Activated T-cell treated with anti-CD3 and anti-CD28 coated beads, Interleukin-2, amount 50 U/mL, for 48 hours (primary cell): ENCODE measurements around the gene PRKAR2B.

ENCODE experiments used
- DNase-seq, 2 experiments: peaks; one replicate each; pipeline ENCODE4 v3.0.0-alpha.2; 2020

The PRKAR2B gene

GRCh38 chr7:107044347-107045194 is at the start of gene PRKAR2B:
PRKAR2B (plus strand) TSS chr7:107044705; CDS start chr7:107044908, 203 bp downstream.
- DNase-seq: peak; percentile 65 to 77

GRCh38 chr7:106994833-106995232 is 49.7 kb upstream of the PRKAR2B start:
- DNase-seq: no peak

- DNase-seq: no peak
These were observed 46.8 kb upstream of the PRKAR2B start for GRCh38 chr7:106997487-106998271.

- DNase-seq: no peak
These were observed 45.5 kb upstream of the PRKAR2B start for GRCh38 chr7:106999023-106999422.

GRCh38 chr7:107001490-107001889 is 43.0 kb upstream of the PRKAR2B start:
- DNase-seq: no peak

GRCh38 chr7:107002126-107002525 is 42.4 kb upstream of the PRKAR2B start:
- no peak for DNase-seq

GRCh38 chr7:107002529-107002998 is 41.9 kb upstream of the PRKAR2B start:
- DNase-seq: no peak

- no peak for DNase-seq
These were observed 37.3 kb upstream of the PRKAR2B start for GRCh38 chr7:107007007-107007891.

GRCh38 chr7:107007892-107008287 is 36.6 kb upstream of the PRKAR2B start:
- DNase-seq: no peak

- DNase-seq: no peak
These were observed 34.7 kb upstream of the PRKAR2B start for GRCh38 chr7:107009846-107010203.

GRCh38 chr7:107012691-107013090 is 31.8 kb upstream of the PRKAR2B start:
- DNase-seq: no peak

GRCh38 chr7:107014387-107015023 is 30.0 kb upstream of the PRKAR2B start:
- no peak for DNase-seq

- DNase-seq: no peak
These were observed 28.2 kb upstream of the PRKAR2B start for GRCh38 chr7:107016312-107016711.

- no peak for DNase-seq
These were observed 26.4 kb upstream of the PRKAR2B start for GRCh38 chr7:107017965-107018719.

GRCh38 chr7:107020400-107020799 is 24.1 kb upstream of the PRKAR2B start:
- DNase-seq: no peak

GRCh38 chr7:107021600-107021999 is 22.9 kb upstream of the PRKAR2B start:
- DNase-seq: no peak

GRCh38 chr7:107023522-107024151 is 20.9 kb upstream of the PRKAR2B start:
- DNase-seq: no peak

- no peak for DNase-seq
These were observed 19.6 kb upstream of the PRKAR2B start for GRCh38 chr7:107024906-107025305.

GRCh38 chr7:107025449-107026103 is 18.9 kb upstream of the PRKAR2B start:
- no peak for DNase-seq

- no peak for DNase-seq
These were observed 18.3 kb upstream of the PRKAR2B start for GRCh38 chr7:107026166-107026565.

GRCh38 chr7:107027208-107027607 is 17.3 kb upstream of the PRKAR2B start:
- no peak for DNase-seq
